Endothelial cell of umbilical vein (primary cell): ENCODE data around the gene CD44. TPM values are rescaled to one million over a fixed set of nuclear protein-coding genes. Genes with fewer than 3 reads are reported as not detected.

Source experiments
- BruUV-seq: library from RNA; stranded (reverse); fragments of 400-500 nt; replicated peaks from 2 replicates; lab custom pipeline; 2021; lab: Mats Ljungman, UMichigan
- CTCF ChIA-PET: fragments of 300-600, 350-600 bp; sonication (Branson Sonifier 250); formaldehyde crosslinking; loops from one replicate; lab custom pipeline; 2021; ENCODE audit warnings: antibody characterized with exemption, inconsistent platforms; lab: Charles Lee
- POLR2A ChIA-PET: fragments of 300-600, 350-600 bp; sonication (Branson Sonifier 250); formaldehyde crosslinking; loops from one replicate; lab custom pipeline; 2021; ENCODE audit warnings: antibody characterized with exemption, inconsistent platforms; lab: Charles Lee
- DNase-seq: peaks from one replicate; pipeline ENCODE4 v3.0.0-alpha.2; 2011; ENCODE audit warnings: low read depth, low spot score
- FAIRE-seq: peaks from 2 replicates; lab custom pipeline; 2011; peaks lifted over from hg19 to GRCh38; lab: Jason Lieb, UNC
- H2AFZ ChIP-seq: 2 replicates; pipeline ENCODE4 v1.6.0; 2012; ENCODE audit warnings: low read depth, low read length, control low read depth, inconsistent platforms
- H3K27ac ChIP-seq: 2 replicates; pipeline ENCODE4 v1.5.1; 2011; ENCODE audit warnings: low read depth, mild to moderate bottlenecking, control low read depth, low read length, moderate library complexity; ENCODE audit not compliant: insufficient read depth
- H3K27me3 ChIP-seq, 2 experiments: 2 replicates each; pipeline versions ENCODE4 v1.6.0 to v1.6.1; 2011; ENCODE audit warnings: low read length in 2 of 2, mixed read lengths in 1 of 2; ENCODE audit not compliant: control insufficient read depth in 2 of 2, insufficient read depth in 2 of 2
- H3K36me3 ChIP-seq, 2 experiments: 2 replicates in 1 of 2; 3 replicates in 1 of 2; pipeline ENCODE4 v1.5.1; 2011; ENCODE audit warnings: low read length in 2 of 2, mild to moderate bottlenecking in 1 of 2, moderate library complexity in 1 of 2; ENCODE audit not compliant: control insufficient read depth in 2 of 2, insufficient read depth in 2 of 2; ENCODE audit errors: extremely low read depth in 1 of 2
- H3K4me1 ChIP-seq: 3 replicates; pipeline ENCODE4 v1.5.1; 2011; ENCODE audit warnings: mild to moderate bottlenecking, low read length; ENCODE audit not compliant: control insufficient read depth, insufficient read depth; ENCODE audit errors: extremely low read depth
- H3K4me2 ChIP-seq: 2 replicates; pipeline ENCODE4 v1.6.1; 2011; ENCODE audit warnings: low read length, control low read depth, mixed read lengths; ENCODE audit not compliant: insufficient read depth
- H3K4me3 ChIP-seq, 3 experiments: fragments of 200-600 bp in 1 of 3; sonication (generic), shearing (Covaris generic) in 1 of 3; replicated peaks in 1 of 3; 2 replicates each; pipeline ENCODE4 v1.5.1; 2011 to 2016; ENCODE audit warnings: control low read depth in 3 of 3, low read length in 3 of 3, mild to moderate bottlenecking in 2 of 3, inconsistent platforms in 1 of 3, low read depth in 1 of 3, moderate library complexity in 1 of 3; ENCODE audit not compliant: insufficient read depth in 1 of 3
- H3K79me2 ChIP-seq: 2 replicates; pipeline ENCODE4 v1.6.0; 2012; ENCODE audit warnings: low read length, inconsistent platforms; ENCODE audit not compliant: control insufficient read depth, insufficient read depth
- H3K9ac ChIP-seq: replicated peaks from 2 replicates; pipeline ENCODE3; 2011; ENCODE audit warnings: low read length, control low read depth; ENCODE audit not compliant: insufficient read depth; ENCODE audit errors: extremely low read depth
- H3K9me1 ChIP-seq: replicated peaks from 3 replicates; pipeline ENCODE4 v1.6.0; 2011; ENCODE audit warnings: mild to moderate bottlenecking, low read length; ENCODE audit not compliant: control insufficient read depth, insufficient read depth; ENCODE audit errors: extremely low read depth
- H3K9me3 ChIP-seq: replicated peaks from 2 replicates; pipeline ENCODE4 v1.5.1; 2012; ENCODE audit warnings: low read length, inconsistent platforms; ENCODE audit not compliant: control insufficient read depth, insufficient read depth
- H4K20me1 ChIP-seq: replicated peaks from 2 replicates; pipeline ENCODE3; 2011; ENCODE audit warnings: mild to moderate bottlenecking, low read length; ENCODE audit not compliant: control insufficient read depth, insufficient read depth; ENCODE audit errors: extremely low read depth
- EZH2 ChIP-seq: IDR thresholded peaks from 2 replicates; pipeline ENCODE4 v1.6.1; 2012; ENCODE audit warnings: borderline replicate concordance, low read depth, mild to moderate bottlenecking, moderate library complexity, low read length, inconsistent platforms; ENCODE audit not compliant: severe bottlenecking
- FOS ChIP-seq: IDR thresholded peaks from 2 replicates; pipeline ENCODE4 v1.6.1; 2011; ENCODE audit warnings: mild to moderate bottlenecking, low read length, moderate library complexity, borderline replicate concordance; ENCODE audit not compliant: insufficient read depth
- GATA2 ChIP-seq: IDR thresholded peaks from 2 replicates; pipeline ENCODE4 v1.7.0; 2011; ENCODE audit warnings: low read depth, mild to moderate bottlenecking, moderate library complexity, mixed read lengths, low read length; ENCODE audit not compliant: insufficient read length, insufficient read depth
- JUN ChIP-seq: IDR thresholded peaks from 2 replicates; pipeline ENCODE4 v1.6.1; 2011; ENCODE audit warnings: borderline replicate concordance, low read depth; ENCODE audit not compliant: insufficient read length, insufficient read depth
- MYC ChIP-seq: IDR thresholded peaks from one replicate; pipeline ENCODE4 v1.6.1; 2011; ENCODE audit warnings: mild to moderate bottlenecking, low read depth, low read length
- POLR2A ChIP-seq: IDR thresholded peaks from 2 replicates; pipeline ENCODE4 v1.6.1; 2012; ENCODE audit warnings: low read depth, mild to moderate bottlenecking, control low read depth, low read length
- POLR2AphosphoS5 ChIP-seq: IDR thresholded peaks from 2 replicates; pipeline ENCODE4 v1.6.1; 2012; ENCODE audit warnings: low read depth, mild to moderate bottlenecking, control low read depth, low read length, moderate library complexity; ENCODE audit not compliant: insufficient read depth
- dilution Hi-C: fragments of 300-500 bp; cut with MboI; formaldehyde crosslinking; loops from one replicate; pipeline ENCODE4 v1.15.0; 2019; ENCODE audit warnings: low sequenced_read_pairs; ENCODE audit not compliant: extremely low pct_ligation_motif_present
- intact Hi-C: fragments of 100-400 bp; cut with micrococcal nuclease; formaldehyde crosslinking; loops from one replicate; pipeline ENCODE4 v1.10.0; 2022
- polyA plus RNA-seq, 4 experiments: library from polyadenylated mRNA; depleted of rRNA in 3 of 4; stranded (reverse) in 3 of 4; unstranded in 1 of 4; fragments of >200 nt; gene quantifications; 2 replicates each; pipeline versions ENCODE4 v1.2.1 to v1.2.3, GENCODE V29; 2011 to 2012; ENCODE audit warnings: missing spikeins in 1 of 4
- total RNA-seq: library from RNA; stranded (reverse); gene quantifications from 2 replicates; pipeline ENCODE4 v1.2.3, GENCODE V29; 2021
- TF ChIP-seq, protein P1 (sequence below), 2 donors: IDR thresholded peaks; 1 replicate in 1 of 2; 2 replicates in 1 of 2; pipeline ENCODE4 v1.5.1; 2011; ENCODE audit warnings: low read length in 2 of 2, mild to moderate bottlenecking in 2 of 2, moderate library complexity in 2 of 2, control low read depth in 1 of 2, inconsistent platforms in 1 of 2, low read depth in 1 of 2; ENCODE audit not compliant: insufficient read depth in 1 of 2; ENCODE audit errors: extremely low read depth in 1 of 2
- TF ChIP-seq, protein P2 (sequence below): IDR thresholded peaks from 2 replicates; pipeline ENCODE4 v1.6.1; 2011; ENCODE audit not compliant: insufficient read depth, insufficient read length

CD44 gene
- total and polyA plus RNA-seq, 2 donors (not counting 3 experiments of a cell fraction or from before 2014, with no cell fraction given) = 25.5 to 26.3 TPM

DNA sequence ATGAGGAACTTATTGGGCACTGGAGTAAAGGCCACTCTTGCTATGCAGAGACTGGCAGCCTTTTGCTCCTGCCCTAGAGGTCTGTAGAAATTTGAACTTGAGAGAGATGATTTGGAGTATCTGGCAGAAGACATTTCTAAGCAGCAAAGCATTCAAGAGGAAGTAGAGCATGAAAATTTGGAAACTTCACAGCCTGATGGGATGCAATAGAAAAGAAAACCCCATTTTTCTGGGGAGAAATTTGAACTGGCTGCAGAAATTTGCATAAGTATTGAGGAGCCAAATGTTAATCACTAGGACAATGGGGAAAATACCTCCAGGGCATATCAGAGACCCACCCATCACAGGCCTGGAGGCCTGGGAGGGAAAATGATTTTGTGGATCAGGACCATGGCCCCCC, 29.9 kb upstream of the CD44 start:
- POLR2A ChIA-PET = no interaction called here
- no peaks in the 10 kb centered on the region for H3K9me3 ChIP-seq
- no peaks in the 10 kb centered on the region for H3K9me1 ChIP-seq
- no peak overlapping the region for H3K27ac ChIP-seq
- peaks cover 15% of the 10 kb centered on the region for H3K4me1 ChIP-seq
- intact Hi-C loops = no loop called here
- dilution Hi-C loops = no loop called here
- FAIRE-seq (no peak), DNase-seq (no peak)
- CTCF ChIA-PET = no interaction called here
- no TSS peak for BruUV-seq
- TF ChIP-seq, protein P1, sequence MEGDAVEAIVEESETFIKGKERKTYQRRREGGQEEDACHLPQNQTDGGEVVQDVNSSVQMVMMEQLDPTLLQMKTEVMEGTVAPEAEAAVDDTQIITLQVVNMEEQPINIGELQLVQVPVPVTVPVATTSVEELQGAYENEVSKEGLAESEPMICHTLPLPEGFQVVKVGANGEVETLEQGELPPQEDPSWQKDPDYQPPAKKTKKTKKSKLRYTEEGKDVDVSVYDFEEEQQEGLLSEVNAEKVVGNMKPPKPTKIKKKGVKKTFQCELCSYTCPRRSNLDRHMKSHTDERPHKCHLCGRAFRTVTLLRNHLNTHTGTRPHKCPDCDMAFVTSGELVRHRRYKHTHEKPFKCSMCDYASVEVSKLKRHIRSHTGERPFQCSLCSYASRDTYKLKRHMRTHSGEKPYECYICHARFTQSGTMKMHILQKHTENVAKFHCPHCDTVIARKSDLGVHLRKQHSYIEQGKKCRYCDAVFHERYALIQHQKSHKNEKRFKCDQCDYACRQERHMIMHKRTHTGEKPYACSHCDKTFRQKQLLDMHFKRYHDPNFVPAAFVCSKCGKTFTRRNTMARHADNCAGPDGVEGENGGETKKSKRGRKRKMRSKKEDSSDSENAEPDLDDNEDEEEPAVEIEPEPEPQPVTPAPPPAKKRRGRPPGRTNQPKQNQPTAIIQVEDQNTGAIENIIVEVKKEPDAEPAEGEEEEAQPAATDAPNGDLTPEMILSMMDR (IDR thresholded peaks at IDR 0.05; ENCODE audit: extremely low read depth in 1 of 2, insufficient read depth in 1 of 2, low read depth in 1 of 2, low read length in 2 of 2) = no peak
- TF ChIP-seq, protein P2, sequence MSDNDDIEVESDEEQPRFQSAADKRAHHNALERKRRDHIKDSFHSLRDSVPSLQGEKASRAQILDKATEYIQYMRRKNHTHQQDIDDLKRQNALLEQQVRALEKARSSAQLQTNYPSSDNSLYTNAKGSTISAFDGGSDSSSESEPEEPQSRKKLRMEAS = no peak
- TF ChIP-seq FOS (no peak), MYC (no peak), GATA2 (no peak), EZH2 (no peak), POLR2A (no peak), POLR2AphosphoS5 (no peak), JUN (no peak)
- H2AFZ ChIP-seq = no peak overlapping the region
- H3K9ac ChIP-seq = no peak overlapping the region
- no peak overlapping the region for H3K4me2 ChIP-seq
- no peaks in the 10 kb centered on the region for H3K36me3 ChIP-seq
- no peak overlapping the region for H3K4me3 ChIP-seq
- no peaks in the 10 kb centered on the region for H4K20me1 ChIP-seq
- H3K79me2 ChIP-seq = no peaks in the 10 kb centered on the region
- peaks cover 0 to 9% of the 10 kb centered on the region in 2 experiments for H3K27me3 ChIP-seq
